Choroid plexus epithelial cell (primary cell): ENCODE data around the gene JPH4.

Source experiments
- DNase-seq: peaks from one replicate; pipeline ENCODE4 v3.0.0-alpha.2; 2010; ENCODE audit warnings: low read depth
- H3K4me3 ChIP-seq: 2 replicates; pipeline ENCODE4 v1.5.1; 2011; ENCODE audit warnings: low read depth, mild to moderate bottlenecking, control low read depth, low read length, moderate library complexity
- CTCF ChIP-seq: conservative IDR thresholded peaks from 2 replicates; pipeline ENCODE4 v1.5.1; 2011; ENCODE audit warnings: low read depth, mild to moderate bottlenecking, control low read depth, inconsistent platforms, low read length, moderate library complexity

Gene JPH4

GRCh38 chr14:23579739-23580138, 1.1 kb upstream of the JPH4 start:
- TF ChIP-seq CTCF = no peak
- no peak overlapping the region for H3K4me3 ChIP-seq
- no peak for DNase-seq

GRCh38 chr14:23579311-23579630, 681 bp upstream of the JPH4 start:
- no peak for DNase-seq
- H3K4me3 ChIP-seq = no peak overlapping the region
- TF ChIP-seq CTCF = no peak

- DNase-seq = no peak
- no peak overlapping the region for H3K4me3 ChIP-seq
- TF ChIP-seq CTCF = no peak
Observed at GRCh38 chr14:23577710-23578392, 739 bp downstream of the JPH4 start.

- DNase-seq = no peak
- no peak for TF ChIP-seq CTCF
- no peak overlapping the region for H3K4me3 ChIP-seq
Observed at GRCh38 chr14:23577004-23577681, 1.4 kb downstream of the JPH4 start.

- DNase-seq = no peak
- no peak overlapping the region for H3K4me3 ChIP-seq
- TF ChIP-seq CTCF = no peak
Observed at GRCh38 chr14:23573384-23574015, 5.1 kb downstream of the JPH4 start.

- no peak for TF ChIP-seq CTCF
- no peak for DNase-seq
- H3K4me3 ChIP-seq = no peak overlapping the region
Observed at GRCh38 chr14:23572836-23573235, 5.8 kb downstream of the JPH4 start.

GRCh38 chr14:23572524-23572828, 6.1 kb downstream of the JPH4 start:
- TF ChIP-seq CTCF = no peak
- H3K4me3 ChIP-seq = no peak overlapping the region
- no peak for DNase-seq
